OCI-LY1 (cell line): ENCODE results near the gene ANKIB1.

Experiments used
- H2AFZ ChIP-seq: fragments of 200-600 bp; sonication (generic), shearing (Covaris generic); 2 replicates; pipeline ENCODE4 v1.6.0; 2014; ENCODE audit warnings: antibody characterized with exemption, mild to moderate bottlenecking, low read length
- H3F3A ChIP-seq: fragments of 200-600 bp; sonication (generic), shearing (Covaris generic); 2 replicates; pipeline ENCODE4 v1.6.0; 2014; ENCODE audit warnings: mild to moderate bottlenecking, antibody characterized with exemption, low read length, moderate library complexity; ENCODE audit not compliant: insufficient read depth
- H3K27ac ChIP-seq: fragments of 200-600 bp; sonication (generic); 2 replicates; pipeline ENCODE4 v1.5.1; 2014; ENCODE audit warnings: low read length, mixed run types, mild to moderate bottlenecking, low read depth; ENCODE audit not compliant: poor library complexity, severe bottlenecking
- H3K27me3 ChIP-seq: fragments of 200-600 bp; sonication (generic); 2 replicates; pipeline ENCODE4 v1.6.0; 2014; ENCODE audit warnings: antibody characterized with exemption, mild to moderate bottlenecking, low read length, moderate library complexity; ENCODE audit not compliant: insufficient read depth
- H3K36me3 ChIP-seq: fragments of 200-600 bp; sonication (generic); 2 replicates; pipeline ENCODE4 v1.6.1; 2014; ENCODE audit warnings: mild to moderate bottlenecking, antibody characterized with exemption, low read length, moderate library complexity, mixed read lengths; ENCODE audit not compliant: insufficient read depth
- H3K4me1 ChIP-seq: fragments of 200-600 bp; sonication (generic); 2 replicates; pipeline ENCODE4 v1.5.1; 2014; ENCODE audit warnings: mild to moderate bottlenecking, low read length, moderate library complexity; ENCODE audit not compliant: insufficient read depth, severe bottlenecking
- H3K4me2 ChIP-seq: fragments of 200-600 bp; sonication (generic), shearing (Covaris generic); 2 replicates; pipeline ENCODE4 v1.6.1; 2014; ENCODE audit warnings: low read length
- H3K4me3 ChIP-seq: fragments of 200-600 bp; sonication (generic); 2 replicates; pipeline ENCODE4 v1.5.1; 2014; ENCODE audit warnings: low read length, low read depth, mild to moderate bottlenecking, mixed read lengths; ENCODE audit not compliant: poor library complexity, severe bottlenecking
- H3K79me2 ChIP-seq: fragments of 200-600 bp; shearing (Covaris generic); 2 replicates; pipeline ENCODE4 v1.6.1; 2016; ENCODE audit warnings: mixed run types, low read length, mixed read lengths; ENCODE audit not compliant: insufficient read depth
- H3K9ac ChIP-seq: fragments of 200-600 bp; sonication (generic), shearing (Covaris generic); 2 replicates; pipeline ENCODE4 v1.6.1; 2014; ENCODE audit warnings: mild to moderate bottlenecking, low read length, mixed read lengths
- H3K9me2 ChIP-seq: fragments of 200-600 bp; sonication (generic), shearing (Covaris generic); 2 replicates; pipeline ENCODE4 v1.6.1; 2014; ENCODE audit warnings: low read depth, mild to moderate bottlenecking, low read length, mixed read lengths
- H3K9me3 ChIP-seq: fragments of 200-600 bp; shearing (Covaris generic); 2 replicates; pipeline ENCODE4 v1.6.1; 2014; ENCODE audit warnings: low read length, mixed read lengths
- H4K20me1 ChIP-seq: fragments of 200-600 bp; sonication (generic), shearing (Covaris generic); 2 replicates; pipeline ENCODE4 v1.6.0; 2016; ENCODE audit warnings: mild to moderate bottlenecking, low read length; ENCODE audit not compliant: insufficient read depth
- EZH2 ChIP-seq: fragments of 200-600 bp; sonication (generic), shearing (Covaris generic); IDR thresholded peaks from 2 replicates; pipeline ENCODE4 v1.8.0; 2017; ENCODE audit warnings: borderline replicate concordance, mixed run types, mild to moderate bottlenecking, antibody characterized with exemption, low read length, moderate library complexity, mixed read lengths
- TF ChIP-seq, protein P1 (sequence below): fragments of 200-600 bp; sonication (generic), shearing (Covaris generic); IDR thresholded peaks from 2 replicates; pipeline ENCODE4 v1.5.1; 2017; ENCODE audit warnings: mild to moderate bottlenecking, antibody characterized with exemption, low read length, moderate library complexity, mixed read lengths

ANKIB1 gene

GRCh38 chr7:92245487-92246359, at the start of gene ANKIB1, which contains the start of gene KRIT1:
ANKIB1 (plus strand) TSS chr7:92245974; CDS start chr7:92294979, 49,005 bp downstream.
KRIT1 (minus strand) TSS chr7:92245914; CDS start chr7:92242135, 3,779 bp downstream.
- Histone ChIP-seq H3K4me3 (peak within 1 kb of the TSS; percentile 81), H4K20me1 (no peaks in the 10 kb centered on the region), H3K9me3 (no peaks in the 10 kb centered on the region), H3K9ac (peak within 1 kb of the TSS; percentile 79), H3K27ac (peak within 1 kb of the TSS; percentile 84), H3K79me2 (peaks cover 59% of the 10 kb centered on the region), H3K9me2 (no peaks in the 10 kb centered on the region), H3K4me2 (peak within 1 kb of the TSS; percentile 98), H3F3A (no peaks in the 10 kb centered on the region), H3K4me1 (peaks cover 36% of the 10 kb centered on the region), H2AFZ (peak within 1 kb of the TSS; percentile 10), H3K27me3 (no peaks in the 10 kb centered on the region), H3K36me3 (peaks cover 22% of the 10 kb centered on the region)
- TF ChIP-seq, protein P1, sequence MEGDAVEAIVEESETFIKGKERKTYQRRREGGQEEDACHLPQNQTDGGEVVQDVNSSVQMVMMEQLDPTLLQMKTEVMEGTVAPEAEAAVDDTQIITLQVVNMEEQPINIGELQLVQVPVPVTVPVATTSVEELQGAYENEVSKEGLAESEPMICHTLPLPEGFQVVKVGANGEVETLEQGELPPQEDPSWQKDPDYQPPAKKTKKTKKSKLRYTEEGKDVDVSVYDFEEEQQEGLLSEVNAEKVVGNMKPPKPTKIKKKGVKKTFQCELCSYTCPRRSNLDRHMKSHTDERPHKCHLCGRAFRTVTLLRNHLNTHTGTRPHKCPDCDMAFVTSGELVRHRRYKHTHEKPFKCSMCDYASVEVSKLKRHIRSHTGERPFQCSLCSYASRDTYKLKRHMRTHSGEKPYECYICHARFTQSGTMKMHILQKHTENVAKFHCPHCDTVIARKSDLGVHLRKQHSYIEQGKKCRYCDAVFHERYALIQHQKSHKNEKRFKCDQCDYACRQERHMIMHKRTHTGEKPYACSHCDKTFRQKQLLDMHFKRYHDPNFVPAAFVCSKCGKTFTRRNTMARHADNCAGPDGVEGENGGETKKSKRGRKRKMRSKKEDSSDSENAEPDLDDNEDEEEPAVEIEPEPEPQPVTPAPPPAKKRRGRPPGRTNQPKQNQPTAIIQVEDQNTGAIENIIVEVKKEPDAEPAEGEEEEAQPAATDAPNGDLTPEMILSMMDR, result no peak

DNA sequence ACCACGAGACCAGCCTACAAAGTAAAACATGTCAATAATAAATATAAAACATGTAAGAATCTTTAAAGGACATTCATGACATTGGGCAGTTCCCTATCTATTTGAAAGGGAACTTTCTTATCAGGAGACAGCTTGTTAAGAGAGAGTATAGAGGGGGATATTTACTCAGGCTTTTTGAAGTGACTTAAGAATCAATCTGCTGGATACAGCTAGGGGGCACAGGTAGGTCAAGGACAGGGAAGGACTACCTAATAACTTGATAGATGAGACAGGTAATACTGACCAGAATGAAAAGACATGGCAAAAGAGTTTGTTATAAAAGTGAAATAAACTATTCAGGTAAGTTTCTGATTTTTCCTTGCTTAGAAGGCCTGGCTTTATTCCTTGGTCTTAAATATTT, 45.0 kb upstream of the ANKIB1 start:
- no peaks in the 10 kb centered on the region for H3F3A ChIP-seq
- H3K4me1 ChIP-seq, result no peaks in the 10 kb centered on the region
- H3K9ac ChIP-seq, result no peak overlapping the region
- no peaks in the 10 kb centered on the region for H3K9me3 ChIP-seq
- H3K4me3 ChIP-seq, result no peak overlapping the region
- TF ChIP-seq, protein P1, result no peak; the same call in 1 of the 2 replicates
- TF ChIP-seq EZH2, result no peak
- no peak overlapping the region for H3K27ac ChIP-seq
- H3K9me2 ChIP-seq, result no peaks in the 10 kb centered on the region
- no peaks in the 10 kb centered on the region for H3K27me3 ChIP-seq
- H3K4me2 ChIP-seq, result no peak overlapping the region
- H2AFZ ChIP-seq, result no peak overlapping the region
- peaks cover 70% of the 10 kb centered on the region for H3K36me3 ChIP-seq
- no peaks in the 10 kb centered on the region for H4K20me1 ChIP-seq
- no peaks in the 10 kb centered on the region for H3K79me2 ChIP-seq

- H3K4me1 ChIP-seq, result no peaks in the 10 kb centered on the region
- no peak overlapping the region for H3K4me2 ChIP-seq
- H3K9me2 ChIP-seq, result no peaks in the 10 kb centered on the region
- H3K9me3 ChIP-seq, result peaks cover 12% of the 10 kb centered on the region; the same call in 1 of the 2 replicates
- no peak overlapping the region for H3K27ac ChIP-seq
- H3K36me3 ChIP-seq, result peaks cover 90% of the 10 kb centered on the region
- H3K27me3 ChIP-seq, result no peaks in the 10 kb centered on the region
- H2AFZ ChIP-seq, result no peak overlapping the region
- H3K79me2 ChIP-seq, result no peaks in the 10 kb centered on the region
- no peak overlapping the region for H3K9ac ChIP-seq
- no peak overlapping the region for H3K4me3 ChIP-seq
- TF ChIP-seq EZH2, result no peak
- TF ChIP-seq, protein P1, result no peak
- no peaks in the 10 kb centered on the region for H3F3A ChIP-seq
- H4K20me1 ChIP-seq, result no peaks in the 10 kb centered on the region
These were observed 39.8 kb upstream of the ANKIB1 start for GRCh38 chr7:92205987-92206386.
